ENCODE measurements around the gene RPTOR.
A peak's percentile ranks its signal among the peaks of the same experiment; 100 is the strongest.

RPTOR gene

DNA sequence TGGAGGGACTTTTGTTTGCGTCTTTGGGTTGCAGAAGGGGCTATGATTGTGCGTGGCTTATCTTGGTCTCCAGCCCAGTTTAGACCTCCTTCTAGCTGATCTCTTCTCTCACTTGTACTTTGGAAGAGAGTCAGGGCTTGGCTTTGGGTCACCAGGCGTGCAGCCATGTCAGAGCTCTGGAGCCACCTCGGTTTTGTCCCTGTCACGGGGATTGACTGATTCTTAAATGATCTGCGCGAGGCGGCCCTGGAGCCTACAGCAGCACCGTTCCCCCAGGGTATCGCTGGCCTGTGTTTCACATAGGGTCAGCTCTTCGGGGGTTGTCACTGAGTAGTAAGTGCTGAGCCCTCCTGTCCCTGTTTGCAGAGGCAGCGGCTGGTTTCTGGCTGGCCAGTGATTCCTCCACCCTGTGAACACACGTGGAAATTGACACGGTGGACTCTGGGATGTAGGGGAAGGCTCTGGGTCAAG is 237.2 kb downstream of the RPTOR start:
- ChIA-PET POLR2A (no interaction called here), CTCF (interaction anchor here (0.6 kb wide), 1 partner anchor 31 kb away, joined by 3 read pairs; no protein-coding TSS in a partner anchor)
- H3K36me3 ChIP-seq (ENCODE audit: control insufficient read depth in 2 of 2, insufficient read depth in 1 of 2, low read length in 2 of 2): peaks cover 0 to 11% of the 10 kb centered on the region in 2 experiments; a peak in 1 of 3 replicates
- H3K4me3 ChIP-seq (ENCODE audit: low read depth, low read length): no peak overlapping the region
- TF ChIP-seq ZNF529 (tag by site-specific recombination; IDR thresholded peaks at IDR 0.05; ENCODE audit: insufficient replicate concordance): no peak
- no peak for TF ChIP-seq ZNF660 (tag by site-specific recombination; IDR thresholded peaks at IDR 0.05)
- no peaks in the 10 kb centered on the region for H3K9me3 ChIP-seq (ENCODE audit: control insufficient read depth, insufficient read depth, low read depth, low read length)
- no peaks in the 10 kb centered on the region for H3K4me1 ChIP-seq (ENCODE audit: control insufficient read depth, insufficient read depth, low read length)
- no peak overlapping the region for H3K27ac ChIP-seq (ENCODE audit: extremely low read depth, low read depth, low read length)

DNA sequence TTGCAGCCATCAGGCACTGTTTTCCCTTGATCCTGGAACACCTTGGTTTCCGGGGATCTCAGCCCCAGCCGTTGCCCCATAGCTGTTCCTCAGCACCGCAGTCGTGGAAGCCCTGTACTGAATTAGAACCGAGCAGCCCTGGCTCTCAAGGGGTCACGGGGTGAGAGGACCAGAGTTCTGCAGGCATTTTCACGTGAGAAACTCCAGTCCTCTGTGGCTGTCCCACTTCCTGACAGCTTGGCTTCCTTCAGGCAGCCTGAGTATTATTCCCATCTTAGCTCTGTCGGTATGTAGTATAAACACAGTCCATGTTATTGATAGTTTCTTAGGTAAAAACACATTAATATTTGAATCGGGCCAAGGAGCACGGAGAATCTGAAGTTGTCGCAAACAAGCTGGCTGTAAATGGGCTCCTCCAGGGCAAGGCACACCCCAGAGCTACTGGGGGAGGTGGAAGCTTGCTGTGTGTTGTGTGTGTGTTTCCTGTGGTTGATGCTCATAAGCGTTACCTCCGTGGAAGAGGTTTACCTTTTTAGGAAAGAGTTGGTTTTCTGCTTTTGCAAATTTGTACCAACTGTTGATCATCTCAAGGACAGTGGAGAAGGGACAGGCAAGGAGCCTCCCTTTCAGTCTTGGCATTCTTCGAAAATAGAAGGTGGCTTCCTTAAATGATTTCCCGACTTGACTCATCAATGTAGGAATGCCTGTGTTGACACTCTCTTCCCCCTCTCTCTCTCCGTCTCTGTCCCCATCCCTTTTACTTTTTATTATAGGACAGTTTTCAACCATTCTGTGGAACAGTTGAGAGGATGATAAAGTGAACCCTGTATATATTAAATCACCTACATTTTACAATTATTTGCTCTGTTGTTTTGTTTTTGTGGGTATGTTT is 238.1 kb downstream of the RPTOR start:
- ChIA-PET CTCF (interaction anchor here (0.9 kb wide), 1 partner anchor 10 kb away, joined by 7 read pairs; no protein-coding TSS in a partner anchor), POLR2A (no interaction called here)
- Histone ChIP-seq H3K4me1 (ENCODE audit: control insufficient read depth, insufficient read depth, low read length) (no peaks in the 10 kb centered on the region), H3K36me3 (ENCODE audit: control insufficient read depth in 2 of 2, insufficient read depth in 1 of 2, low read length in 2 of 2) (peaks cover 0 to 11% of the 10 kb centered on the region in 2 experiments; a peak in 1 of 3 replicates), H3K4me3 (ENCODE audit: low read depth, low read length) (no peak overlapping the region), H3K9me3 (ENCODE audit: control insufficient read depth, insufficient read depth, low read depth, low read length) (no peaks in the 10 kb centered on the region), H3K27ac (ENCODE audit: extremely low read depth, low read depth, low read length) (no peak overlapping the region)
- peak; percentile 83 for TF ChIP-seq SCRT2 (tag by site-specific recombination; IDR thresholded peaks at IDR 0.05)
- TF ChIP-seq, protein P1, sequence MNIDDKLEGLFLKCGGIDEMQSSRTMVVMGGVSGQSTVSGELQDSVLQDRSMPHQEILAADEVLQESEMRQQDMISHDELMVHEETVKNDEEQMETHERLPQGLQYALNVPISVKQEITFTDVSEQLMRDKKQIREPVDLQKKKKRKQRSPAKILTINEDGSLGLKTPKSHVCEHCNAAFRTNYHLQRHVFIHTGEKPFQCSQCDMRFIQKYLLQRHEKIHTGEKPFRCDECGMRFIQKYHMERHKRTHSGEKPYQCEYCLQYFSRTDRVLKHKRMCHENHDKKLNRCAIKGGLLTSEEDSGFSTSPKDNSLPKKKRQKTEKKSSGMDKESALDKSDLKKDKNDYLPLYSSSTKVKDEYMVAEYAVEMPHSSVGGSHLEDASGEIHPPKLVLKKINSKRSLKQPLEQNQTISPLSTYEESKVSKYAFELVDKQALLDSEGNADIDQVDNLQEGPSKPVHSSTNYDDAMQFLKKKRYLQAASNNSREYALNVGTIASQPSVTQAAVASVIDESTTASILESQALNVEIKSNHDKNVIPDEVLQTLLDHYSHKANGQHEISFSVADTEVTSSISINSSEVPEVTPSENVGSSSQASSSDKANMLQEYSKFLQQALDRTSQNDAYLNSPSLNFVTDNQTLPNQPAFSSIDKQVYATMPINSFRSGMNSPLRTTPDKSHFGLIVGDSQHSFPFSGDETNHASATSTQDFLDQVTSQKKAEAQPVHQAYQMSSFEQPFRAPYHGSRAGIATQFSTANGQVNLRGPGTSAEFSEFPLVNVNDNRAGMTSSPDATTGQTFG (tag by site-specific recombination; IDR thresholded peaks at IDR 0.05; ENCODE audit: borderline replicate concordance): no peak
- no peak for TF ChIP-seq HOXD13 (CRISPR knock-in tag; IDR thresholded peaks at IDR 0.05; ENCODE audit: borderline replicate concordance)
- peak; percentile 41; the same call in 1 of the 2 replicates for TF ChIP-seq PRDM1 (tag by site-specific recombination; IDR thresholded peaks at IDR 0.05)

DNA sequence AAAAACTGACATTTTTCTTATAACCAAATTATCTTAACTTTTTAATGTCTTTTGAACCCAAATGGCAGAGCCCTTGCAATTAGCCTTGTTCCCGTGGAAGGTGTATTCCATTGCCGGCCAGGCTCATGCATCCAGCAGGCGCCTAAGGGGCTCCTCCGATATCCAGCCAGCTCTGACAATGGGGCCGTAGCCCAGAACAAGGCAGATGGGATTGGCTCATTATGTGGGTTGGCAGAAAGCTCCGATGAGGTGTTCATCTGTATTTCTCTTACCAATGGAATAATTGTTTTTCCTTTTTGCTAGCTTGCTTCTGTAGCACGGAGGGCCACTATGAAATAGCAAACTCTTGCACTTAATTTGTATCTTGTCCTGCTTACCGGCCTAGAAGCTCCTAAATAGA is 238.8 kb downstream of the RPTOR start:
- ChIA-PET POLR2A (no interaction called here), CTCF (interaction anchor here (0.9 kb wide), 1 partner anchor 9 kb away, joined by 7 read pairs; no protein-coding TSS in a partner anchor)
- H3K27ac ChIP-seq (ENCODE audit: extremely low read depth, low read depth, low read length): no peak overlapping the region
- H3K4me3 ChIP-seq (ENCODE audit: low read depth, low read length): no peak overlapping the region
- H3K4me1 ChIP-seq (ENCODE audit: control insufficient read depth, insufficient read depth, low read length): 0 out of 2 replicates have a peak, but pooled peaks cover under 1% of the 10 kb centered on the region
- H3K36me3 ChIP-seq (ENCODE audit: control insufficient read depth in 2 of 2, insufficient read depth in 1 of 2, low read length in 2 of 2): peaks cover 0 to 7% of the 10 kb centered on the region in 2 experiments; a peak in 1 of 3 replicates
- TF ChIP-seq ZNF221 (tag by site-specific recombination; IDR thresholded peaks at IDR 0.05; ENCODE audit: borderline replicate concordance) (no peak), GLI2 (tag by site-specific recombination; IDR thresholded peaks at IDR 0.05; ENCODE audit: borderline replicate concordance, low read depth) (no peak), ZBTB48 (tag by site-specific recombination; IDR thresholded peaks at IDR 0.05) (no peak), BCL11A (tag by site-specific recombination; IDR thresholded peaks at IDR 0.05; ENCODE audit: low read depth) (no peak), ZNF292 (tag by site-specific recombination; IDR thresholded peaks at IDR 0.05; ENCODE audit: borderline replicate concordance, low read depth) (no peak), ZNF670 (tag by site-specific recombination; IDR thresholded peaks at IDR 0.05; ENCODE audit: low read depth) (no peak)
- TF ChIP-seq, protein P2, sequence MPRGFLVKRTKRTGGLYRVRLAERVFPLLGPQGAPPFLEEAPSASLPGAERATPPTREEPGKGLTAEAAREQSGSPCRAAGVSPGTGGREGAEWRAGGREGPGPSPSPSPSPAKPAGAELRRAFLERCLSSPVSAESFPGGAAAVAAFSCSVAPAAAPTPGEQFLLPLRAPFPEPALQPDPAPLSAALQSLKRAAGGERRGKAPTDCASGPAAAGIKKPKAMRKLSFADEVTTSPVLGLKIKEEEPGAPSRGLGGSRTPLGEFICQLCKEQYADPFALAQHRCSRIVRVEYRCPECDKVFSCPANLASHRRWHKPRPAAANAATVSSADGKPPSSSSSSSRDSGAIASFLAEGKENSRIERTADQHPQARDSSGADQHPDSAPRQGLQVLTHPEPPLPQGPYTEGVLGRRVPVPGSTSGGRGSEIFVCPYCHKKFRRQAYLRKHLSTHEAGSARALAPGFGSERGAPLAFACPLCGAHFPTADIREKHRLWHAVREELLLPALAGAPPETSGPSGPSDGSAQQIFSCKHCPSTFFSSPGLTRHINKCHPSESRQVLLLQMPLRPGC (tag by site-specific recombination; IDR thresholded peaks at IDR 0.05): no peak
- no peaks in the 10 kb centered on the region for H3K9me3 ChIP-seq (ENCODE audit: control insufficient read depth, insufficient read depth, low read depth, low read length)
